Upper lobe of left lung (tissue), 4 donors: ENCODE results near the gene TTLL5.

Experiments used
- CTCF ChIP-seq, 6 experiments: fragments of 450-650 bp in 4 of 6; fragments of 200-600 bp in 2 of 6; sonication (generic) in 2 of 6; IDR thresholded peaks; one replicate each; pipeline ENCODE4 v1.5.1; 2016 to 2019; ENCODE audit warnings: antibody characterized with exemption in 6 of 6
- POLR2A ChIP-seq, 4 donors: fragments of 450-650 bp; IDR thresholded peaks; one replicate each; pipeline ENCODE4 v1.5.1; 2016 to 2017; ENCODE audit warnings: antibody characterized with exemption in 4 of 4, mild to moderate bottlenecking in 2 of 4

GRCh38 chr14:75982266-75983018 lies 321.4 kb downstream of the TTLL5 start:
- TF ChIP-seq POLR2A (IDR thresholded peaks at IDR 0.05) (peak in 1 of 4 donors; percentile 1), CTCF (IDR thresholded peaks at IDR 0.05) (peak; percentile 54 to 92 (median 68))
